ENCODE results near the gene MYOCD.
"Not testable (repeated sequence)": the region's sequence is repeated elsewhere in the genome, so short reads cannot be mapped to it uniquely, and the experiment has no call there.

The MYOCD gene, protein sequence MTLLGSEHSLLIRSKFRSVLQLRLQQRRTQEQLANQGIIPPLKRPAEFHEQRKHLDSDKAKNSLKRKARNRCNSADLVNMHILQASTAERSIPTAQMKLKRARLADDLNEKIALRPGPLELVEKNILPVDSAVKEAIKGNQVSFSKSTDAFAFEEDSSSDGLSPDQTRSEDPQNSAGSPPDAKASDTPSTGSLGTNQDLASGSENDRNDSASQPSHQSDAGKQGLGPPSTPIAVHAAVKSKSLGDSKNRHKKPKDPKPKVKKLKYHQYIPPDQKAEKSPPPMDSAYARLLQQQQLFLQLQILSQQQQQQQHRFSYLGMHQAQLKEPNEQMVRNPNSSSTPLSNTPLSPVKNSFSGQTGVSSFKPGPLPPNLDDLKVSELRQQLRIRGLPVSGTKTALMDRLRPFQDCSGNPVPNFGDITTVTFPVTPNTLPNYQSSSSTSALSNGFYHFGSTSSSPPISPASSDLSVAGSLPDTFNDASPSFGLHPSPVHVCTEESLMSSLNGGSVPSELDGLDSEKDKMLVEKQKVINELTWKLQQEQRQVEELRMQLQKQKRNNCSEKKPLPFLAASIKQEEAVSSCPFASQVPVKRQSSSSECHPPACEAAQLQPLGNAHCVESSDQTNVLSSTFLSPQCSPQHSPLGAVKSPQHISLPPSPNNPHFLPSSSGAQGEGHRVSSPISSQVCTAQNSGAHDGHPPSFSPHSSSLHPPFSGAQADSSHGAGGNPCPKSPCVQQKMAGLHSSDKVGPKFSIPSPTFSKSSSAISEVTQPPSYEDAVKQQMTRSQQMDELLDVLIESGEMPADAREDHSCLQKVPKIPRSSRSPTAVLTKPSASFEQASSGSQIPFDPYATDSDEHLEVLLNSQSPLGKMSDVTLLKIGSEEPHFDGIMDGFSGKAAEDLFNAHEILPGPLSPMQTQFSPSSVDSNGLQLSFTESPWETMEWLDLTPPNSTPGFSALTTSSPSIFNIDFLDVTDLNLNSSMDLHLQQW

GRCh38 chr17:12665263-12666210, at the start of gene MYOCD:
TSS of gene MYOCD (plus strand) at chr17:12665890. CDS start at chr17:12666189, 299 bp downstream.
- DNase-seq (ENCODE audit: low read depth in 2 of 3, low spot score in 1 of 3), result no peak

DNA sequence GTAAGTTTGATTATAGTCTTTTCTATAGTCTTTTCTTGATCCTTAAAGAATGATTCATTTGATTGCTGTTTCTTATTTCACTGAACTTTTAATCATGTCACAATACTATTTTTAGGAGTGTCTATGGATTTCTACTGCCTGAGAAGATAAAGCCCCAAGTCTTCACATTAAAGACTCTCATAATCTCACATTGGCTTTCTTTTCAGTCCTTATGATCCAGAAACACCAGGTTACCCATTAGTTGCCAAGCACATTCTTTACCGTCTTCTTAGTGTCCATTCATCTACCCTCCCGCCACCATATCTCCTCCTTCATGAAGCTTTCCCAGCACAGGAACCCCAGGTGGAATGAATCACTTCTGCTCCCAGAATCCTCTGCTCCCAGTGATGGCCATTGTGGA, 49.5 kb upstream of the MYOCD start:
- no peak for DNase-seq (ENCODE audit: low read depth in 2 of 3, low spot score in 1 of 3)

- no peak for DNase-seq (ENCODE audit: low read depth in 2 of 3, low spot score in 1 of 3)
These were observed 47.1 kb upstream of the MYOCD start for GRCh38 chr17:12618557-12618956.

DNA sequence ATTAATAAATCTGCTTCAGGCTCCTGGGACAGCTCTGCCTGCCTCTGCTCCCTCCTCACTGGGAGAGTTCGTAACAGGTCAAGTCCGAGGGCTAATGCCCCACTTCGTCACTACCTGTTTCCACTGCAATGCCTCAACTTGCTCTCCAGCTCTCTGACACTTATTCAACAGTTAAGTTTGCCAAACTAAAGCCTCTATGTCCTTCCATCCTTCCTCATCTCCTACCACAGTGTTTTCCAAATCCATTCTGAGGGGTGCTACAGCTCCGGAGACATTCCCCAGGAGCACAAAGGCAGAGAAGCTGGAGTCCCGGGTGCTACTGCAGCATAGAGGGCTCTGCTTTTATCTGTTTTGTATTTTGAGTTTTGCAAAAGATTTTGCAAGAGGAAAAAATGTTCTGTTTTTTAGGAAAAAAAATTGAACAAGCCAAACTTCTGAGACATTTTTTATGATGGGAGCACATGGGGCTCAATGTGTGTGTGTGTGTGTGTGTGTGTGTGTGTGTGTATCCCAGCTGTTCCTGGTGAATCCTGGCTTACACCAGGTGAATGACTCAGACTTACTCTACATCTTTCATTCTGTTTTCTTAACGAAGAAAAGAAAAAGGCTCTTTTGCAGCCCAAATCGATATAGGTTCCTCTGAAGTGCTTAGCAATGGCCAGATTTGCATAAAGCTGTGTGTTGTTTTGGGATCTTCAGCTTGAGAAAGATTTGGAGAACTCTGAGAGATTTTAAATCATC, 46.1 kb upstream of the MYOCD start:
- DNase-seq (ENCODE audit: low read depth in 2 of 3, low spot score in 1 of 3), result no peak

DNA sequence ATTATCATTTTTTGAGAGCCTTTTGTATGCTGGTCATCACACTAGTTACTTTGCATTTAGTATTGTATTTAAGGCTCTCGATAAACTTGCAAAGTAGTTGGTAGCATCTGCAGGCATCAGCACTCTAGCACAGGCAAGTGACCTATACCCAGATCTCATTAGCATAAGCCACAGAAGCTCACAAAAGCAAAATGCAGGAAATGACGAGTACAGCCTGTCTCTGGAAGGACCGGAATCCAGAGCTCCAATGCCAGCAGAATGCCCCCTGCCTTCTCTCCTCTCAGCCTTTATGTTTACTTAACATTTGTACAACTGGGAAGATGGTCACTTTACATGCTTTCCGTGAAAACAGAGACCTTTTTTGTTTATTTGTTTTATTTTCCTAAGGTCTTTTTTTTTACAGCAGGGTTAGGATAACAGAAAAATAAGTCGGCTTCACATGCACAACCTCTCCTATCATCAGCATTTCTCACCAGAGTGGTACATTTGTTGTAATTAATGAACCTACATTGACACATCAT, 45.4 kb upstream of the MYOCD start:
- DNase-seq (ENCODE audit: low read depth in 2 of 3, low spot score in 1 of 3), result no peak

DNA sequence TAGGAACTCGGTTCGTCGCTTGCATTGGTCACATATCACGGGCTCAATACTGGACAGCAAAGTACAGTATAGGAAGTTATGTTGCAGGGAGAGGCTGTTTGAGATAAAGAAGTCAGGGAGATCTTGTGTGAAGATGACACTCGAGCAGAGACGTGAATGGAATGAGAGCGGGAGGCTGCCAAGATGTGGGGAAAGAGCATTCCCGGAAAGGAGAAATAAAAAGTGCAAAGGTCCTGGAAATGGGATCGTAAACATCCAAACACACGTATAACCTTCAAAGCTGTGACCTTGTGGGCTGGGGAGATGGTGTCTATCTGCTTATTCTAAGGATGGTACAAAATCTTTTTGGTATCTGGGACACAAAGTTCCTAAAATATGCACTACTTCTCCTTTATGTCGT, 43.0 kb upstream of the MYOCD start:
- DNase-seq (ENCODE audit: low read depth in 2 of 3, low spot score in 1 of 3), result no peak

DNA sequence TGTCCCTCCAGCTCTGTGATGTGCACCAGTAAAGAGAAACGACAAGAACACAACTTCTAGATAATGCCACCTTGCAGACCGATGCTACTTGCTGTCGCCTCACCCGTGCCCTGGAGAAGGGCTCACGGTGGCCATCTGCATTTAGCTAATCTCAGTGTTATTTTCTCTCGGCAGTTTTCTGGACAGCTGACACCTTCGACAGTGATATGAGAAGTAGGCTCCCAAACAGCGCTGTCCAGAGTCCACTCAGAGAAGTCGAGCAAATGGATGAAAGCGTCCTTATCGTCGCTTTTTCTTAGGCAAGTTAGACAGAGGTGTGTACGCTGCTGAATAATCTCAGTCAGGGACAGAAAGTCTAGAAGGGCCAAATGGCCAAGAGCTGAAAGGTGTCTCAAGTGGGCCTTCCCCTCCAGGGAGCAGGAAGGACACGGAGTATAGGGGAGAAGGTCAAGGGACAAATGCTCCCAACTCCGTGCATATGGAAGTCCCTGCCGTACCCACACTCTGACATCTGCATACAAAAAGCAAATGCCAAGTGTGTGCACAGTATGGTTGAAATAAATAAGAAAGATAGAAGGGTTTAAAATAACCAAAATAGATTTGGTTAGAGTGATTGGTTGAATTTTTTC, 42.4 kb upstream of the MYOCD start:
- no peak for DNase-seq (ENCODE audit: low read depth in 2 of 3, low spot score in 1 of 3)

- DNase-seq (ENCODE audit: low read depth in 2 of 3, low spot score in 1 of 3), result no peak
These were observed 41.5 kb upstream of the MYOCD start for GRCh38 chr17:12624211-12624610.

DNA sequence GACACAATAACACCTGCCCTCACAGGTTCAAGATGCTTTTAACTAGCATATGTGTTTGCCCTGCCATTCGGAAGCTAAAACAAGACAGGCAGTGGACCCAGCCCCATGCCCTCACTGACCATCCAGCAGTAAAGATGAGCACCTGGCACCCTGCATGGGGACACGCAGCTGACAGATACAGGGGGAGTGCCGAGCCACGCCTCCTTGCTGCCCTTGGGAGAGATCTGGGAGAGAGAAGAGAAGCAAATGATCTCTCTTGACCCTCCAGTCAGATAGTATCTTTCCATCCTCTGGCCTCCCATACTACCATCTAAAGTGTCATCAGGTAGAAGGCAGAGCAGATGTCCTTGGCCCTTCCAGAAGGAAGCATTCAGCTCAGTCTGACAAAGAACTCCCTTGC, 40.6 kb upstream of the MYOCD start:
- DNase-seq (ENCODE audit: low read depth in 2 of 3, low spot score in 1 of 3), result no peak

- DNase-seq (ENCODE audit: low read depth in 2 of 3, low spot score in 1 of 3), result no peak
These were observed 38.5 kb upstream of the MYOCD start for GRCh38 chr17:12627177-12627629.

- DNase-seq (ENCODE audit: low read depth in 2 of 3, low spot score in 1 of 3), result no peak
These were observed 37.8 kb upstream of the MYOCD start for GRCh38 chr17:12627781-12628451.

DNA sequence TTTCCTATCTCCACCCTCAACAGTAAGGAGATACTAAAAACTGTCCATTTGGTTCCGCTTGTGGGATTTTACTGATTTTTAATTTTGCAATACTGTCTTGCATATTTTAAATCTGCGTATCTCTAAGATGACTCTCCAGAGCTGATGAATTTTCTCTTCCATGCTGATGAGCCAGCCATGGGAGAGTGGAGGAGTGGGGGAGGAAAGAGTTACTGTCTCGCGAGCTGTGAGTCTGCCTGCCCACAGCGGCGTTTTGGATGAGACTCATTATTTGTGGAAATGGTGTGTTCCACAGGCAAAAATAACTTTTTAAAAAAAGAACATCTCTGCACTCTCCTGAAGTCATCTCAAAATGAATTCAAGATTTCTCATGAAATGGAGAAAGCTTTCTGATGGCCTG, 34.6 kb upstream of the MYOCD start:
- DNase-seq (ENCODE audit: low read depth in 2 of 3, low spot score in 1 of 3), result no peak

GRCh38 chr17:12632785-12633184, 32.9 kb upstream of the MYOCD start:
- no peak for DNase-seq (ENCODE audit: low read depth in 2 of 3, low spot score in 1 of 3)

GRCh38 chr17:12634789-12635414, 30.8 kb upstream of the MYOCD start:
- DNase-seq (ENCODE audit: low read depth in 2 of 3, low spot score in 1 of 3), result no peak

GRCh38 chr17:12635996-12636395, 29.7 kb upstream of the MYOCD start:
- DNase-seq (ENCODE audit: low read depth in 2 of 3, low spot score in 1 of 3), result not testable (repeated sequence)

- no peak for DNase-seq (ENCODE audit: low read depth in 2 of 3, low spot score in 1 of 3)
These were observed 28.7 kb upstream of the MYOCD start for GRCh38 chr17:12637015-12637414.

DNA sequence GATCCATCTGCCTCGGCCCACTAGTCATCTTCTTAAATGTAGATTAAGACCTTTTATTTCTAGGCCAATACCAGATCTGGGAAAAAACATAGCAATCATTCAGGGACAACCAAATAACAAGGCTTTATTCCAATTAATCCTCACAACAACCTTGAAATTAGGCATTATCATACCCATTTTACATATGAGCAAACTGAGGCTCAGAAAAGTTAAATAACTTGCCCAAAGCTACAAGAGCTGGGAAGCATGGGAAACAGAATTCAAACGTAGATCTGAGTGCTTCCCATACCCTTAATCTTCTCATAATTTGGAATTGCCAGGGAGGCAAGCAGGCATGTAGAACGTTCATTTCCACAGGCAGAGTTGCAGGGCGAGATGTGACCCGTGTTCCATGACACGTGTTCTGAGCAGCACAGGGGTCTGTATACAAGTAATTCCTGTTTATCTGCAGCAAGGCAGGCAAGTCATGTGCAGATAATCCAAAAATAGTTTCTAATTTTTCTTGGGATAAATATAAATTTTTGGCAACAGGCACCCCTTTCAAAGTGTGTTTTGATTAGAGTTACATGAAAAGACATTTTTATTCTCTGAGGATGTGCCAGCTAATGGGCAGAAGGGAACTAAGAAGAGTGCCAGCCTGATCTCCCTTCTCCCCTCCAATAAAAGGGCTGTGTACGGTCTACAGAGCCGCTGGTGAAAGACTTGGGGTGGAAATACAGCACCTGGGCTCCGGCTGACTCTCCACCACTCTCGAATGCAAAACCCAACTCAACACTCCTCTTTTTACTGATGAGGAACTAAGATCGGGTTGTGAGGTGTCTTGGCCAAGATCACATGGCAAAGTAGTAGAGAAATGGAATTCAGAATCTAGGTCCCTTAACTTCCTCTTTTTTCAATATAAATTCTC, 27.7 kb upstream of the MYOCD start:
- no peak for DNase-seq (ENCODE audit: low read depth in 2 of 3, low spot score in 1 of 3)
